NT2/D1 (cell line): ENCODE results near the gene MPV17L2.

Experiments
- SUZ12 ChIP-seq: IDR thresholded peaks from 2 replicates; pipeline ENCODE4 v1.6.1; 2011; ENCODE audit not compliant: insufficient read length, insufficient read depth; ENCODE audit errors: extremely low read depth
- YY1 ChIP-seq: IDR thresholded peaks from 2 replicates; pipeline ENCODE4 v1.6.1; 2011; ENCODE audit not compliant: insufficient read length, insufficient read depth

DNA sequence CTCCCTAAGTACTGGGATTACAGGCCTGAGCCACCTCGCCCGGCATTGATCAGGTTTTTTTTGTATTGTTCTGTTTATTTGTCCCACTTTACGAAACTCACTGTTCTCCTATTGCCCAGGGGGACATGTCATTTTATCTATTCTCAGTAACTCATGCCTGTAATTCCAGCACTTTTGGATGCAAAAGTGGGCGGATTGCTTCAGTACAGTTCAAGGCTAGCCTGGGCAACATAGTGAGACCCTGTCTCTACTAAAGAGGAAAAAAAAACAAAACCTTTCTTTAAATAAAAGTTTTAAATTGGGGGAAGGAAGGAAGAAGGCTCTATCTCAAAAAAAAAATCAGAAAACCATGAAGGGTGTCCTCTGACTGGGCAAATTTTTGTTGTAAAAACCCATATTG lies 2.7 kb upstream of the MPV17L2 start:
- TF ChIP-seq SUZ12 (no peak), YY1 (no peak)
